HG03060 (cell line): Measurements from ENCODE around the gene IP6K1.

Experiments
- ATAC-seq: cut with Tn5 transposase; IDR thresholded peaks from one replicate; pipeline ENCODE4 v1.9.1; 2021; ENCODE audit warnings: low read depth, moderate number of reproducible peaks; ENCODE audit not compliant: unreplicated experiment

IP6K1 gene

GRCh38 chr3:49727154-49727923 is 59.0 kb downstream of the IP6K1 start:
- ATAC-seq: no peak

DNA sequence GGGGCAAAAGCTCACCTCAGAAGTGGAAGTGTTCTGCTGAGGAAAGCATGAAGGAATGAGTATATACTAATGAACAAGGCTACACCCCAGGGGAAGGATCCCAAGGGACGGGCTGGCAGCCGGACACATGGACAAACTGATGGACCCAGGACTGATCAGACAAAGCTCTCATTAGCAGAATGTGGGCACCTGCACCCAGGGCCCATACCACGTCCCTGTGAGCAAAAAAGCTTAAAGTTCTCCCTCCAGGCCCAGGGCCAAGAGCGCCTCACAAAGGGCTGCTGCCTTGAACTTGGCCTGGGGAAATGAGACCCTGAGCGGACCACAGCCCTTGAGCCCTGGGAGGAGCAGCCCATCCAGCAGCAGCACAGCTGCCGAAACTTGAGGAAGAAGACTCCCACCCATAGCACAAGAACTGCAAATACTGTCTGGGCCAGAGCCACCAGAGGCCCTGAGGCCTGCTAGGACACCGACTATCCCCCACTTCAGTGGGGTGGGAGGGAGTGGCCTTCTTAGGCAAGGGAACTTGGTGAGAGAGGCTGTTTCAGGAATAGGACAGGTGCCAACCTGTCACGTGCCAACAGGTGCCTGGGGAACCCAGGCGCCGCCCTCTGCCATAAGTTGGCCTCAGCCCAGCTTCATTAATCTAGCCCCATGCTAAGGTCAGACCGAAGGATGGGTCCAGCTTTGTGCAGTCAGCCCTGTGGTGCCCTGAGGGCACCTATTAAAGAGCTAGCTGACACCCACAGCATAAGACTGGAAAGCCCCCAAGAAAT is 60.2 kb downstream of the IP6K1 start:
- no peak for ATAC-seq

DNA sequence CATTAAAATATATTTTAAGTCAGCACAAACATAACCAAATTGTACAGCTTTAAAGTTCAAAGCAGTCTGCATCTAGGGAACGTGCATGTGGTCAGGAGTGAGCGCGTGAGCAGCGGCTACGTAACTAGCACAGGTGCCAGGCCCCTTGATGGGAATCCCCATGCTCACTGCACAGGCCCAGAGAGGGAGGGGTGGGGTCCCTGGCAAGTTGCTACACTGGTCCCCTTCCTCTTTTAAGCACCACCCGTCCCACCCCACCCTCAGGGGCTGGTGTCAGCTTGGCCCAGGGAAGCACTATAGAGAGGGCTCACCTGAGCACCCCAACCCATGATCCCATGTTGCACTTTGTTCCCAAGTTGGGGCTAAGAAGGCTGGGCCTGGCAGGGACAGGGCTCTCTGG is 61.8 kb downstream of the IP6K1 start:
- ATAC-seq: no peak

DNA sequence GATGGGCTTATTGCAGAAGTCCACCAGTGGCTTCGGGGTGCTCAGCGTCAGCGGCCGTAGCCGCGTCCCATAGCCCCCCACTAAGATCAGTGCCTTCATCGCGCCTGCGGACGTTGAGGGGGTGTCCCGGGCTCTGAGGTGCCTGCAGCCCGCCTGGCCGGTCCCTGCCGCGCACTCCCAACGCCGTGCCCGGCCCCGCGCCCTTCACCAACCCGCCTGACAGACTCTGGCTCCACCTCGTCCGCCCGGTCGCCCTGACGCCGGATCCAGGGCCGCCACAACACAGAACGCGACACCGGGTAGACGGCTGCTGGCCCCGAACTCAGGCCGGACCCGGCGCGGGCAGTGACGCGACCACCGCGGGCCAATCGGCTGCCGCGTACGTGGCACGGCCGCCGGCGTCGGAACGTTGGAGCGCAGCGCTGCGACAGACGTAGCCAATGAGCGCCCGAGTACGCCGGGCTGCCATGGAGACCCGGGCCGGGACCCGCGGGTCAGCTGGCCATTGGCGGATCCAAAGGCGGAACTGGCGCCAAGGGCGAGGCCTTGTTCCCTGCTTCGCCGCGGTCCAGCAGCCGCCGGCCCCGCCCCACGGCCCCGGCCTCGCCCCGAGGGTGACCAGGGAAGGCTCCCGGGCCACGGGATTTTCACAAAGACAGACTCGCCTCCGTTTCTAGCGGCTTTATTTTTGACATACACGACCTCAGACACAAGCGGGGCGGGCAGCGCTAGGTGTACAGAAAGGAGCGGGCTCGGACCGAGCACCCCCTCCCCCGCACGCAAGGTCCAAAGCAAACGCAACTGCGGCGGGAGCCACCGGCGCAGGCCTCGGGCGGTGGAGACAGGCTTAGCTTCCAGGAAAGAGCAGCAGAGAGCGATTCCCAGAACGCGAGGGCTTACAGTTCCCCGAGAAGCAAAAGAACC is 62.5 kb downstream of the IP6K1 start, which contains the start of gene GMPPB:
TSS of gene GMPPB (minus strand) at position 324 of the 924 bp plus-strand sequence. CDS start at position 99, 225 bp downstream.
- ATAC-seq: peak; percentile 60

DNA sequence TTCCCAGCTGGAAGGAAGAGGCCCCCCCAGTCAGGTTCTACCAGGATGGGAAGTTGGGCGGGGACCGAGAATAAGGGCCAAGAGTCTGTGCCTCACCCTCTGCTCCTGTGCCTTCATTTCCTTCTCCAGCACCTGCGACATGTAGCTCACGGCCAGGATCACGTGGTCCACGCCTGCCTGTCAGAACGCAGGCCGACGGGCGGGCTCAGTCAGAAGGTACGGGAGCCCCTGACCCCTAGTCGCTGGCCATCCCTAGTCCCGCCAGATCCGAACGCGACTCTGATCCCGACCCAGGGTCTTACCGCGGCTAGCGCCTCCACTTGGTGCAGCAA is 63.1 kb downstream of the IP6K1 start:
- ATAC-seq: no peak

- no peak for ATAC-seq
Measured at GRCh38 chr3:49722896-49723295, 63.4 kb downstream of the IP6K1 start.

DNA sequence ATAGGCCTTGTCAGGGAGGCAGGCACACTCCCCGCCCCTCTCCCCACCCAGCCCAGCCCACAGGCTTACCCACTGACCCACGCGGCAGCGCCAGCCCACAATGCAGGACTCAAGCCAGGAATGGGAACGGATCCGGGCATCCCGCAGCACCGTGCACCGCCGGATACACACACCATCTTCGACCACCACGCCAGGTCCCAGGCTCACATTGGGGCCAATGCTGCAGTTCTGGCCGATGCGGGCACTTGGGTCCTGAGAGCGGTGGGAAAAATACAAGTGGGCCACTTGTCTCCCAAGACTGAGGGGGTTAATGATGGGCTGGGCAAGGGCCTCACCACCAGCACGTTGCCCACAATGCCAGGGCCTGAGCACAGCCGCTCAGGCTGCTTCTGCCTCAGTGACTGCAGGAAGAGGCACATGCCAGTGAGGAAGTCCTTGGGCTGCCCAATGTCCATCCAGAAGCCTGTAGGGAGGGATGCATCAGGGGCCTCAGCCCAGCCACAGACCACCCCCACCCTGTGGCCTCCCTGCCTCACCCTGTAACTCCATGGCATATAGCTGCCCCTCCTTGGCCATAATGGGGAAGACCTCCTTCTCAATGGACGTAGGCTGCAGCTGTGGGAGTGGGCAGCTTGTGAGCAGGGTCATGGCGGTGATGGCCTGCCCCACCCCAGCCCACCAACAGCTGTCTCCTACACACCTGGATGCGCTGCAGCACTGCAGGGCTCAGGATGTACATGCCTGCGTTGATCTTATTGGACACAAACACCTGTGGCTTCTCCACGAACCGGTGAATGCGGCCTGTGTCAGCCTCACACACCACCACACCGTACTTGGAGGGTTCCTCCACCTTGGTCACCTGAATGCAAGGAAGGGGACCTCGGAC is 64.2 kb downstream of the IP6K1 start:
- ATAC-seq: no peak

- no peak for ATAC-seq
Measured at GRCh38 chr3:49721596-49721895, 64.8 kb downstream of the IP6K1 start.

DNA sequence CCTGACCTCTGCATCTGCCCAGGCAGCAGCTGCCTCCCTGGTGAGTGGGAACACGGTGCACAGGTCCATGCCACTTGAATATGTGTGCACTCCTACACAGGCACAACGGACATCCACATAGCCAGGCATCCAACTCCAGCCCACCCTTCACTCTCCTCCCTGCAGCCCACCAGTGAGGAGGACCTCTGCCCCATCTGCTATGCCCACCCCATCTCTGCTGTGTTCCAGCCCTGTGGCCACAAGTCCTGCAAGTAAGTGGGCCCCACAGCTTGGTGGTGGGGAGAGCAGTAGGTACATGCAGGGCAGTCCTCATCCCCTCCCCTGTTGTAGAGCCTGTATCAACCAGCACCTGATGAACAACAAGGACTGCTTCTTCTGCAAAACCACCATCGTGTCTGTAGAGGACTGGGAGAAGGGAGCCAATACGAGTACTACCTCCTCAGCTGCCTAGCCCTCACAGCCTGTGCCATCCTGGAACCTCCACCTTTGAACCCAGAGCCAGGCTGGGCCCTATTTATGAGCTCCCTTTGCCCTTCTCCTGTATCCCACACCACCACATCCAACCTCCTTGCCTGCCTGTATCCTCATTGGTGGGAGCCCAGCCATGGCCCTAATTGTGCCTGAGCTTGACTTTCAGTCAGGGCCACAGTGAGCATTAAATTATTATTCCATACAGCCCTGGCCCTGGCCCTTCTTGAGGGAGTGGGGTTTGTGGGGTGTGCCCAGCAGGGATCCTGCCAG is 65.3 kb downstream of the IP6K1 start:
- ATAC-seq: no peak

- peak; percentile 20 for ATAC-seq
Measured at GRCh38 chr3:49719214-49719884, 67.0 kb downstream of the IP6K1 start, which contains the start of gene AMIGO3. TSS of gene AMIGO3 (minus strand) at chr3:49719684. CDS start at chr3:49719465, 219 bp downstream.

GRCh38 chr3:49718858-49719213 is 67.5 kb downstream of the IP6K1 start:
- no peak for ATAC-seq

DNA sequence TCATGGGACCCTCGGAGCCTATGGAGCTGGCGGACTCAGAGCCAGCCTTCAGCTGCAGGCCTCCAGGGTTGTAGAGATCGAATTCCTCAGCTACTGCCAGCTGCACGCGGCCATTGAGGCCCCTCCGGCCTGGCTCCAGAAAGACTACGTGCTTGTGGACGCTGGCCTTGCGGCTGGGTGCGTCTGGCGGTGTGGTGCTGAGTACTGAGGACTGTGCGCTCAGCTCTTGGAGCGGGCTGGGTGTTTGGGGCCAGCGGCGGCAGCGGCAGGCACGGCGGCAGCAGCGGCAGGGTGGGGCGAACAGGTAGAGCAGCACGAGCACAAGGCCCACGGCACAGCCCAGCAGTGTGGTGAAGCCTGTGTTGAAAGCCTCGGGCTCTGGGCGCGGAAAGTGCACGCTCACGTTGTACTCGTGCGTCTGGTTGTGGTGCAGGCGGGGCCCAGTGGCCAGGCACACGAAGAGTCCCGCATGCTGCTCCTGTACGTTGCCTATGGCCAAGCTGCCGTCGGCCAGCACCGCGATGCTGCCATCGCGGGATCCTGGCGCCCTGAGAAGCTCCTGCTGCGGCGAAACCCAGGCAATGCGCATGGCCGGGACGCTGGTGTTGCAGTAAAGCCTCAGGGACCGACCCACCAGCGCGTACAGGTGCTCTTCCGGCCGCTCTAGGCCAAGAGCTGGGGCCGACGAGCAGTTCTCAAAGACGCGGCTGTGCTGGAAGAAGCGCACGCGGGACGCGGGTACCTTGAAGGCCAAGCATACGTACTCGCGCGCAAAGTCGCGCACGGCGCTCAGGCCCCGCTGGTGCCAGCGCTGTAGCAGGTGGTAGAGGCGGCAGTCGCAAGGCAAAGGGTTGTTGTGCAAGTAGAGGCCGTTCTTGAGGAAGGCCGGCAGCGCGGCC is 68.1 kb downstream of the IP6K1 start:
- ATAC-seq: no peak

GRCh38 chr3:49717211-49717958 is 69.0 kb downstream of the IP6K1 start:
- no peak for ATAC-seq

- no peak for ATAC-seq
Measured at GRCh38 chr3:49716691-49717210, 69.6 kb downstream of the IP6K1 start.

GRCh38 chr3:49716169-49716568 is 70.2 kb downstream of the IP6K1 start:
- ATAC-seq: no peak

DNA sequence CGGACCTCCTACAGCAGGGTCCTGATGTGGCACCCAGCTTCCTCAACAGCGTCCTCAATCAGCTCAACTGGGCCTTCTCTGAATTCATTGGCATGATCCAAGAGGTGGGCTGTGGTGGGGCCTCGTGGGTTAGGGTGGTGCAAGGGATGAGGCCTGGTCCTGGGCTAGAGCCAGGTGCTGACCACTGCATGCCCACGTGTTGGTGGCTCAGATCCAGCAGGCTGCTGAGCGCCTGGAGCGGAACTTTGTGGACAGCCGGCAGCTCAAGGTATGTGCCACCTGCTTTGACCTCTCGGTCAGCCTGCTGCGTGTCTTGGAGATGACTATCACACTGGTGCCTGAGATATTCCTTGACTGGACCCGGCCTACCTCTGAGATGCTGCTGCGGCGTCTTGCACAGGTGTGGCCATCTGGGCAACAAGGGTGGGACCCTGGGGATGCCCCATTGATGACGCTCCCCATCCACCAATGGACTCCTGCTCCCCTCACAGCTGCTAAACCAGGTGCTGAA is 70.7 kb downstream of the IP6K1 start:
- no peak for ATAC-seq
